HL-60/S4 treated with phorbol 12-myristate 13-acetate at 8.2 ng/mL for 4 days and 3 days (cell line): ENCODE results near the gene GABRG3.

Source experiments
- in situ Hi-C: fragments of 300-500 bp; cut with MboI; formaldehyde crosslinking; loops from 2 replicates; pipeline ENCODE4 v1.15.0; 2022; ENCODE audit warnings: low sequenced_read_pairs

The GABRG3 gene

DNA sequence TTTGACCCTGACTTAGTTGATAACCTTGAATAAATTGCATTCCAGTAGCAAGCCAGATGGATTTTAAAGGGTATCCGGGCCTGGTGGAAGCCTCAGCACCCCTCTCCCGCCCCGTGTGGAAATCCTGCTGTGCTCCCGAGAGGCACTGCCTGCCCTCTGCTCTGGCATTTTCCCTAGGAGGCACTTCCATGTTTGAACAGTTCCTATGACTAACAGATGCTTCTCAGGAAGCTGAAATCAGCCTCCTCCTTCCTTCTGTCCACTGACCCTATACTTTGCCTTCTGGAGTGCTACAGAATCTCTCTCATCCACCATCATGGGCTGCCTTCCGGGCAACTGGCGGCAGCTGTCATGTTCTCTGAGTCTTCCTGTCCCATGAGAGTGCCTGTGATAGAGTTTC is 90.8 kb downstream of the GABRG3 start:
- in situ Hi-C loops = no loop called here

GRCh38 chr15:27062951-27063350 is 92.0 kb downstream of the GABRG3 start:
- in situ Hi-C loops = no loop called here

DNA sequence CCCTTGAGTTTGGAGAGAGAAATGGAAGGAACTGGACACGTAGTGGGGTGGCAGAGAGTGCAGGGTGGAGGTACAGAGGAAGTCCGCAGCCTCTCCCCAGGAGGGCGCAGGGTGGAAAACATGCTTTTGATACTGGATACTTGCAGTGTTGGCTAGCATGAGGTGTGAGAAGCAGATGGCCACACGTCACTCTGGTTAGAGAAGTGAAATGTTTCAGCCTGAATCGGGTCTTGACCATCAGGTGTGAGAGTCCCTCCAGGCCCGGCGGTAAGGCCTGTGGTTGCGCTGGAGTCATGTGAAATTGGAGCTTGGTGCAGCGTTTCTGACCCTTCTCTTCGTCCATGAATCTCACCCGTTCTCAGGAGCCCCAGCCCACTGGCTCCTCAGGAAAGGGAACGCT is 93.1 kb downstream of the GABRG3 start:
- in situ Hi-C loops = no loop called here

DNA sequence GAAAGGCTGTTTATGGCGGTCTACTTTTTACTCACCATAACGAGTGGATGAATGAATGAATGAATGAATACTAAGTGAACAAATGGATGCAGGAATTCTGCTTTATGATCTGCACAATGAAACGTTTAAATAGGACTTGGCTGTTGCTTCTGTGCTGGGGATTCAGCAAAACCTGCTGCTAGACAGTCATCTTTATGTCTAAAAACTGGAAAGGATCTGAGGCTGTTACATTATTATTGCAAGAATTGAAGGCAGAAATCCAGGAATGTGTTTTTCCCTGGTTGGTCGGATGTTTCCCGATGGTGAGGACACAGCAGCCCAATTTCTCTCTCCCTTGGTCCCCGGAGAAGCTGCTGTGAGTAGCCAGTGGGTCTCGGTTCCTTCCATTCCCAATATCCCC is 94.2 kb downstream of the GABRG3 start:
- in situ Hi-C loops = no loop called here

GRCh38 chr15:27065785-27066184 is 94.8 kb downstream of the GABRG3 start:
- in situ Hi-C loops = no loop called here

DNA sequence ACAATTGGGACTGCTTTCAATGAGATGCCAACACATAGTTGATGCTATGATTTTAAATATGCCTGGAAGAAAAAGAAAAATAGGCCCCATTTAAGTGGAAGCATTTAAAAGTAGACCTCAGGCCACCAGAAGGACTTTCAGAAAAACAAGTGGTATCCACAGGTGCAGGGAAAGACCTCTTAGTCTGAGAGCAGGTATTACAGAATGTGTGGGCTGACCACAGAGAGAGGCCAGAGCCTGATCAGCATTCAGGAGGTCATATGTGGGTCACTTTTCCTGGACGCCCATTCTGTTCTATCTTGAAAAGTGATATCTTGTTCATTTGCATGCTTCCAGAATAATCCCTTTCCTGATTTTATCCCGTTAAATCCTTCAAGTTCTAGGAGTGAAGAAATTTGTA is 95.5 kb downstream of the GABRG3 start:
- in situ Hi-C loops = no loop called here

DNA sequence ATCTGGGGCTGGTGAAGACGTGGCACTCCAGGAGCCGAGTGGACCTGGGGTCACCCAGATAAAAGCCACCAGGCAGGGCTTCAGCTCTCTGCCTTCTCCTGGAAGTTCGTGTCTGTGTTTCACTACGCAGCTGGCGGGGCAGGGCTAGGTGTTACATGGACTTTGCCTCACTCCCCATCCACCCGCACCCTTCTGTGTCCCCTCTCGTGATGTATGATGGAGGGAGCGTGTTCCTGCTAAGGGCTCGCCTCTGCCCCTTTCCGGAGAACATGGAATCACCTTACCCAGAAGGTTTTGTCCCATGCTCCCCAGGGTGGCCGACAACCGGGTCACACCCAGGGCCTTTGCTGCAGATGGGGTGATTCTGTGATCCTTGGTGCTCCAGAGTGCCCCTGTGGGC is 96.2 kb downstream of the GABRG3 start:
- in situ Hi-C loops = no loop called here

GRCh38 chr15:27070841-27071240 is 99.9 kb downstream of the GABRG3 start:
- in situ Hi-C loops = no loop called here

- in situ Hi-C loops = no loop called here
Measured at GRCh38 chr15:27074179-27074578, 103.2 kb downstream of the GABRG3 start.

GRCh38 chr15:27077790-27078189 is 106.8 kb downstream of the GABRG3 start:
- in situ Hi-C loops = no loop called here

DNA sequence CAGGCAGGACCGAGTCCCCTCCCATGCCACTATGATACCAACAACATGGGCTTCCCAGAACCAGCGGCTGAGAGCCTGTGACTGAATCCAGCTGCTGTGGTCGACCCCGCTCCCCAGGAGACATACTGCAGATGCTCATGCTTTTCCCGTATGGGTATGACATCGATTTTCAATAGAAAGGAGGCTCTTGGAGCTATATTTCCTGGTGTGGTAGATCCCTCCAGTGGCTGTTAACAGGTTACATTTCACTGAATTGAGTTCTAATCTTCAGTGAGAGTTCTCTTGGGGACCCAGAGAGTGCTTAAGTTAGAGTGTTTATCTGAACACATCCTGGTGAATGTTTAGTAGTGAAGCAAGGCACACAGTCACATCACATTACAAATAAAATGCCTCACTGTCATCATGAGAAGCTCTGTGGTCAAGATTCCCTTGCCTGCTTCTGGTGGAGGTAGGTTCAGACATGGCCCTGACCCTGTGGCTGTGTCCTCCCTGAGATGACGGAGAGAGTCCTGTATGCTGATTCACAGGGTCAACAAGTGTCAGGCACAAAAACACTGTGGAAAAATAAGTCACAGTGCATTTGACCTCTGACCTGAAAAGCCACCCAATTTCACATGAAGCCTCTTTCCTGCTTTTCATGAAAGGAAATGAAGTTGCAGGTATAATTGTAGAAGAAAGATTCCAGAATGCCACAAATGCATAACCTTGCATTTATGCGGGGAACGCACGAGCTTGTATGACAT is 110.9 kb downstream of the GABRG3 start:
- in situ Hi-C loops = no loop called here

- in situ Hi-C loops = no loop called here
Measured at GRCh38 chr15:27082526-27082925, 111.5 kb downstream of the GABRG3 start.

DNA sequence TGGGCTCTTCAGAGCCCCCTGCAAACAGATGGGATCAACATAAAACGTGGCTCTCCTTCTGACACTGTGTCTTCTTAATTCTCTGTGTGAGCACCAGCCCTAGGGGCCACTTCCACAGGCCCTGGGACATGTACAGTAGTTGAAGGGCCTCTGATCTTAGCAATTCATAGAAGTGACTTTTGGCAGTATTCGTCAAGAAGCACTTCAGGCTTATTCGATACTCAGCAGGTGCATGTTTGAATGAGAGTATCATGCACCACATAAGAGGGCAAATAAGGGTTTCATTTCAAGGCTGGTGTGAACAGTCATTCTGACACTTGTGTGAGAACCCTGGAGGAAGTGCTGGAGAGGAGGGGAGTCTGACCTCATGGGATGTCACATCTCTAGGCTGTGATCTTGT is 113.9 kb downstream of the GABRG3 start:
- in situ Hi-C loops = no loop called here

GRCh38 chr15:27086149-27086548 is 115.2 kb downstream of the GABRG3 start:
- in situ Hi-C loops = no loop called here

GRCh38 chr15:27086805-27087204 is 115.8 kb downstream of the GABRG3 start:
- in situ Hi-C loops = no loop called here

GRCh38 chr15:27087651-27088583 is 116.9 kb downstream of the GABRG3 start:
- in situ Hi-C loops = no loop called here

- in situ Hi-C loops = no loop called here
Measured at GRCh38 chr15:27088584-27089232, 117.7 kb downstream of the GABRG3 start.

GRCh38 chr15:27089233-27089586 is 118.2 kb downstream of the GABRG3 start:
- in situ Hi-C loops = no loop called here

- in situ Hi-C loops = no loop called here
Measured at GRCh38 chr15:27089676-27090075, 118.7 kb downstream of the GABRG3 start.

GRCh38 chr15:27091270-27091940 is 120.4 kb downstream of the GABRG3 start:
- in situ Hi-C loops = no loop called here

DNA sequence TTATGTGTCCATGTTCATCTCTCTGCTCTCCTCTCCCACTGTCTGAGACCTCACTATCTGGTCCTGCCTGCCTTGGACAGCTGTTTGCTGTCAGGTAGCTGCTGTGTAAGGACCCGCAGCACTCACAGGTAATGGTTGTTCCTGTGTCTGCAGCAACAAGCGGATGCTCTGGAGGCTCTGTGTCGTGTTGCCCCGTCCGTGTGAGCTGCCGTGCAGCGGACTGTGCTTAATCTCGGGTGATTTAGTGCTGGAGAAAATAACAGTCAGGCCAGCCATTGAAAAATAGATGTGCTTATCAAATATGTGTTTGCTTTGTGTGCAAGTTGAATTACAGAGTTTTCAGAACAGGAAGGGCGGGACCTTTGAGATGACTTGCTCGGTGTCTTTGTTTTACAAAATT is 121.4 kb downstream of the GABRG3 start:
- in situ Hi-C loops = no loop called here
